Duodenal mucosa (tissue), 2 donors: ENCODE data around the gene GPR62.

Experiments
- H3K27ac ChIP-seq: one replicate; pipeline ENCODE4 v1.7.0; 2013; ENCODE audit warnings: low read depth, low read length
- H3K27me3 ChIP-seq, 2 donors: one replicate each; pipeline ENCODE4 v1.7.0; 2013; ENCODE audit warnings: low read length in 2 of 2, control low read depth in 1 of 2; ENCODE audit not compliant: insufficient read depth in 2 of 2, control insufficient read depth in 1 of 2
- H3K36me3 ChIP-seq, 2 donors: one replicate each; pipeline ENCODE4 v1.7.0; 2013; ENCODE audit warnings: low read length in 2 of 2, control low read depth in 1 of 2; ENCODE audit not compliant: insufficient read depth in 2 of 2, control insufficient read depth in 1 of 2
- H3K4me1 ChIP-seq, 2 donors: one replicate each; pipeline ENCODE4 v1.7.0; 2013; ENCODE audit warnings: low read length in 2 of 2, control low read depth in 1 of 2; ENCODE audit not compliant: insufficient read depth in 2 of 2, control insufficient read depth in 1 of 2
- H3K4me3 ChIP-seq, 2 donors: one replicate each; pipeline ENCODE4 v1.7.0; 2013; ENCODE audit warnings: low read length in 2 of 2, low read depth in 1 of 2
- H3K9ac ChIP-seq, 2 donors: one replicate each; pipeline ENCODE4 v1.7.0; 2013; ENCODE audit warnings: low read length in 2 of 2, low read depth in 1 of 2
- H3K9me3 ChIP-seq, 2 donors: one replicate each; pipeline ENCODE4 v1.7.0; 2013; ENCODE audit warnings: low read length in 2 of 2, control low read depth in 1 of 2; ENCODE audit not compliant: control insufficient read depth in 1 of 2

GPR62 gene

DNA sequence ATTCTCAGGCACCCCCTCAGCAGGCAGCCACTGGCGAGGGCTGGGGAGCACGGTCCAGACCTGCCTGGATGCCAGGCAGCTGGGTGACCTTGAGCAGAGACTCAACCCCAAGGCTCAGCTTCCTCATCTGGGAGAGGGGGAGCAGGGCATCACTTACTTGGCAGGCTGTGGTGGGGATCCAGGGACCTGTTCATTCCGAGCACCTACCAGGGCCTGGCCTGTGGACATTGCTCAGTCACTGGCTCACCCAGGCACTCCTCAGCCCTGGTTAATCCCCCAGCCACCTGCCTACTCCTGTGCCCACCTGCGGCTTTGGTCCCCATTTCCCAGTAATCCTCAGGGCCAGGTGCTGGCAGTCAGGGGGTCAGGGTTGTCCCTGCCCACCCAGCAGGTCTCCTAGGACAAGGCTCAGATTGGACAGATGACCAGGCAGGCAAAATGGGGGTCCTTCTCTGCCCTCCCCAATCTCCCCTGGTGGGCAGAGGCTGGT, 49.8 kb downstream of the GPR62 start:
- Histone ChIP-seq H3K9ac (no peak overlapping the region), H3K9me3 (no peaks in the 10 kb centered on the region), H3K27me3 (no peaks in the 10 kb centered on the region), H3K36me3 (no peaks in the 10 kb centered on the region), H3K27ac (no peak overlapping the region), H3K4me1 (peaks cover 9 to 16% of the 10 kb centered on the region in 2 donors), H3K4me3 (no peak overlapping the region)

DNA sequence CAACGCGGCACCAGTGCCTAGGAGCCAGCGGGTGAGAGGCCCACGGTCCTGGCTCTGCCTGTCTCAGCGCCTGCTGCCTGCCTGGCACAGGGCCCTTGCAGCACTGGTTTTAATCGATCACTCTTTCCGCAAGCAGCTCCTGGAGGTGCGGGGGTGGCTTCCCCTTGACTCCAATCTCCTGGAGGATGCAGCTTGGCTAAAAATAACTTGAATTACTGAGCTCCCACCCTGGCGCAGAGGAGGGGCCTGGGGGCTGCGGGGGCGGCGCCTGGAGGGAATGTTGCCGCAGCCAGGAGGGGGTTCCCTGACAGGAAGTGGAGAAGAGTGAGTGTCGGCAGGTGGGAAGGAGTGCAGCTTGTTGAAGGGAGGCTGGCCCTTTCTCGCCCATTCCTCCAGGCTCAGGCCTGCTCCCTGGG, 50.4 kb downstream of the GPR62 start:
- Histone ChIP-seq H3K36me3 (no peaks in the 10 kb centered on the region), H3K9me3 (no peaks in the 10 kb centered on the region), H3K4me1 (peaks cover 9 to 16% of the 10 kb centered on the region in 2 donors), H3K9ac (peak overlapping the region in 1 of 2 donors; percentile 13), H3K27ac (no peak overlapping the region), H3K27me3 (no peaks in the 10 kb centered on the region), H3K4me3 (peak overlapping the region in 1 of 2 donors; percentile 13)

- Histone ChIP-seq H3K27me3 (no peaks in the 10 kb centered on the region), H3K4me1 (peaks cover 9 to 16% of the 10 kb centered on the region in 2 donors), H3K9ac (peak overlapping the region in 1 of 2 donors; percentile 13), H3K4me3 (peak overlapping the region in 1 of 2 donors; percentile 13), H3K27ac (no peak overlapping the region), H3K36me3 (no peaks in the 10 kb centered on the region), H3K9me3 (no peaks in the 10 kb centered on the region)
Observed at GRCh38 chr3:52006017-52006819, 51.0 kb downstream of the GPR62 start.

DNA sequence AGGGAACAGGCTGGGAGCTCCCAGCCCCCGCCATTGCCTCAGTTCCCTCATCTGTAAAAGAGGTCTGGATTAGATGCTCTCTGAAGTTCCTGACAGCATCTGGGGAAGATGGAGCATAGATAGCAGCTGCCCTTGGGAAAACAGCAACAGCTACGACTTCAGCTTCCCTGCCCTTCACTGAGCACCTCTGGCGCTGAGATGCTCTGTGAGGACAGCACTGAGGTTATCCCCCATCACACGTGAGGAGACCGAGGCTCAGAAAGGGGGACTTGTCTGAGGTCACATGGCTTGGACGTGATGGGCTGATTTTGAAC, 51.6 kb downstream of the GPR62 start:
- Histone ChIP-seq H3K4me3 (no peak overlapping the region), H3K4me1 (peaks cover 9 to 16% of the 10 kb centered on the region in 2 donors), H3K27me3 (no peaks in the 10 kb centered on the region), H3K27ac (no peak overlapping the region), H3K9me3 (no peaks in the 10 kb centered on the region), H3K9ac (no peak overlapping the region), H3K36me3 (no peaks in the 10 kb centered on the region)
